Ectodermal cell (in vitro differentiated cells): Measurements from ENCODE around the gene PSMB3.
A peak's percentile ranks its signal among the peaks of the same experiment; 100 is the strongest.

Experiments used
- H3K27ac ChIP-seq: 2 replicates; pipeline ENCODE4 v1.7.0; 2013; ENCODE audit warnings: mild to moderate bottlenecking, low read depth, low read length; ENCODE audit not compliant: insufficient read depth, poor library complexity, severe bottlenecking
- H3K27me3 ChIP-seq: 2 replicates; pipeline ENCODE4 v1.7.0; 2013; ENCODE audit warnings: mild to moderate bottlenecking, low read length; ENCODE audit not compliant: insufficient read depth, control insufficient read depth, poor library complexity, severe bottlenecking
- H3K36me3 ChIP-seq: one replicate; pipeline ENCODE4 v1.7.0; 2013; ENCODE audit warnings: low read length; ENCODE audit not compliant: control insufficient read depth, insufficient read depth
- H3K4me1 ChIP-seq: one replicate; pipeline ENCODE4 v1.7.0; 2013; ENCODE audit warnings: low read length; ENCODE audit not compliant: control insufficient read depth, insufficient read depth
- H3K4me3 ChIP-seq: 2 replicates; pipeline ENCODE4 v1.7.0; 2013; ENCODE audit warnings: low read depth, low read length, control low read depth; ENCODE audit not compliant: insufficient read depth
- H3K9me3 ChIP-seq: 2 replicates; pipeline ENCODE4 v1.7.0; 2013; ENCODE audit warnings: mild to moderate bottlenecking, low read length, moderate library complexity; ENCODE audit not compliant: control insufficient read depth
- WGBS, 2 experiments: methylation state at CpG; one replicate each; pipeline ENCODE4 v1.1.7; 2013; ENCODE audit warnings: missing lambda C conversion rate in 2 of 2; 5-methylcytosine and 5-hydroxymethylcytosine counted together

Gene PSMB3

GRCh38 chr17:38798614-38799500 lies 46.3 kb downstream of the PSMB3 start:
- Histone ChIP-seq H3K4me3 (peak overlapping the region; percentile 91), H3K4me1 (peaks cover 14% of the 10 kb centered on the region), H3K9me3 (no peaks in the 10 kb centered on the region), H3K27me3 (no peaks in the 10 kb centered on the region), H3K36me3 (peaks cover 16% of the 10 kb centered on the region), H3K27ac (peak overlapping the region; percentile 38)
- WGBS, 2 experiments = 0 to 1% methylated on average over 53 of the region's 53 CpGs

GRCh38 chr17:38799501-38800236 lies 47.1 kb downstream of the PSMB3 start, which contains the start of gene PIP4K2B:
Gene PIP4K2B, minus strand, starts transcription at chr17:38799556. Its CDS starts 132 bp downstream, at chr17:38799424.
- whole genome bisulfite sequencing, 2 experiments = 0% methylated on average over 73 to 76 of the region's 76 CpGs
- Histone ChIP-seq H3K4me1 (peaks cover 14% of the 10 kb centered on the region), H3K27me3 (no peaks in the 10 kb centered on the region), H3K27ac (peak within 1 kb of the TSS; percentile 97), H3K4me3 (peak within 1 kb of the TSS; percentile 91), H3K36me3 (peaks cover 16% of the 10 kb centered on the region), H3K9me3 (no peaks in the 10 kb centered on the region)

- H3K4me1 ChIP-seq = peaks cover 14% of the 10 kb centered on the region
- 36% methylated on average over 13 of the region's 14 CpGs for WGBS, 2 experiments
- H3K36me3 ChIP-seq = peaks cover 16% of the 10 kb centered on the region
- peak overlapping the region; percentile 91 for H3K4me3 ChIP-seq
- H3K27ac ChIP-seq = no peak overlapping the region
- H3K27me3 ChIP-seq = no peaks in the 10 kb centered on the region
- H3K9me3 ChIP-seq = no peaks in the 10 kb centered on the region
These were observed 47.8 kb downstream of the PSMB3 start for GRCh38 chr17:38800237-38800760.

GRCh38 chr17:38809828-38810227 lies 57.3 kb downstream of the PSMB3 start:
- H3K36me3 ChIP-seq = peaks cover 45% of the 10 kb centered on the region

More at GRCh38 chr17:38809828-38810227, 57.3 kb downstream of the PSMB3 start:
- no peaks in the 10 kb centered on the region for H3K9me3 ChIP-seq
- no peak overlapping the region for H3K4me3 ChIP-seq
- WGBS, 2 experiments = 94 to 95% methylated on average over 7 of the region's 7 CpGs
- H3K27ac ChIP-seq = no peak overlapping the region
- H3K27me3 ChIP-seq = no peaks in the 10 kb centered on the region
- H3K4me1 ChIP-seq = no peaks in the 10 kb centered on the region
